Prostate gland (tissue), 2 donors: ENCODE measurements around the gene PAM16.

ENCODE experiments used
- CTCF ChIP-seq, 4 experiments: fragments of 200-600 bp in 2 of 4; fragments of 450-650 bp in 2 of 4; sonication (generic) in 2 of 4; IDR thresholded peaks; 1 replicate in 3 of 4; 2 replicates in 1 of 4; pipeline ENCODE4 v1.5.1; 2016 to 2019; ENCODE audit warnings: antibody characterized with exemption in 4 of 4, mild to moderate bottlenecking in 2 of 4, moderate library complexity in 2 of 4
- POLR2A ChIP-seq: fragments of 450-650 bp; IDR thresholded peaks from one replicate; pipeline ENCODE4 v1.6.1; 2016; ENCODE audit warnings: antibody characterized with exemption, mild to moderate bottlenecking
- POLR2AphosphoS5 ChIP-seq: sonication (generic); formaldehyde crosslinking; IDR thresholded peaks from one replicate; pipeline ENCODE4 v1.6.1; 2017; ENCODE audit warnings: antibody characterized with exemption

- TF ChIP-seq CTCF (IDR thresholded peaks at IDR 0.05) = no peak
- TF ChIP-seq POLR2A = no peak
- TF ChIP-seq POLR2AphosphoS5 = no peak
Measured at GRCh38 chr16:4339909-4340308, 11.2 kb downstream of the PAM16 start.
